ENCODE results near the gene ZNF277.

ZNF277 gene

GRCh38 chr7:112370436-112370835 lies 163.9 kb downstream of the ZNF277 start:
- WGBS, result 76% methylated on average over 2 of the region's 2 CpGs
- Histone ChIP-seq H3K23ac (ENCODE audit: low read length in 2 of 2) (no peak overlapping the region), H3K4me3 (ENCODE audit: insufficient read depth in 1 of 2, low read depth in 1 of 2, low read length in 2 of 2) (no peak overlapping the region), H3K18ac (ENCODE audit: low read depth in 1 of 2, low read length in 2 of 2) (no peak overlapping the region), H4K8ac (ENCODE audit: low read length) (no peak overlapping the region), H2BK12ac (ENCODE audit: low read length in 2 of 2) (no peak overlapping the region), H2AFZ (ENCODE audit: low read depth, low read length) (no peak overlapping the region), H2BK5ac (ENCODE audit: low read depth, low read length, poor library complexity, severe bottlenecking) (no peak overlapping the region), H4K91ac (ENCODE audit: low read length) (no peak overlapping the region), H3K79me1 (replicated peaks; ENCODE audit: low read length, poor library complexity, severe bottlenecking) (no peaks in the 10 kb centered on the region), H3K9me3 (ENCODE audit: control insufficient read depth, low read length) (no peaks in the 10 kb centered on the region), H3K4me1 (ENCODE audit: control insufficient read depth, insufficient read depth, low read depth, low read length) (no peaks in the 10 kb centered on the region), H3K14ac (ENCODE audit: low read length in 2 of 2) (no peak overlapping the region), H3K4me2 (ENCODE audit: low read length, poor library complexity, severe bottlenecking) (no peak overlapping the region), H2BK15ac (ENCODE audit: low read depth, poor library complexity, severe bottlenecking) (no peak overlapping the region), H2AK5ac (ENCODE audit: low read length, severe bottlenecking) (no peak overlapping the region), H3K36me3 (ENCODE audit: control insufficient read depth in 1 of 2, insufficient read depth in 2 of 2, low read depth in 1 of 2, low read length in 2 of 2) (no peaks in the 10 kb centered on the region), H3K27ac (ENCODE audit: low read length, poor library complexity, severe bottlenecking) (no peak overlapping the region), H3K27me3 (ENCODE audit: control insufficient read depth in 1 of 2, insufficient read depth in 1 of 2, low read length in 2 of 2) (no peaks in the 10 kb centered on the region), H3K9ac (ENCODE audit: low read length) (no peak overlapping the region), H3K4ac (ENCODE audit: low read depth in 1 of 2, low read length in 2 of 2) (no peak overlapping the region), H2BK120ac (ENCODE audit: low read depth, low read length) (no peak overlapping the region)
- DNase-seq, result no peak

- H4K8ac ChIP-seq (ENCODE audit: low read length), result no peak overlapping the region
- H3K18ac ChIP-seq (ENCODE audit: low read depth in 1 of 2, low read length in 2 of 2), result no peak overlapping the region
- H2BK5ac ChIP-seq (ENCODE audit: low read depth, low read length, poor library complexity, severe bottlenecking), result no peak overlapping the region
- no peaks in the 10 kb centered on the region for H3K4me1 ChIP-seq (ENCODE audit: control insufficient read depth, insufficient read depth, low read depth, low read length)
- no peak overlapping the region for H3K14ac ChIP-seq (ENCODE audit: low read length in 2 of 2)
- no peak overlapping the region for H2BK15ac ChIP-seq (ENCODE audit: low read depth, poor library complexity, severe bottlenecking)
- no peaks in the 10 kb centered on the region for H3K36me3 ChIP-seq (ENCODE audit: control insufficient read depth in 1 of 2, insufficient read depth in 2 of 2, low read depth in 1 of 2, low read length in 2 of 2)
- no peak overlapping the region for H2BK12ac ChIP-seq (ENCODE audit: low read length in 2 of 2)
- no peak overlapping the region for H4K91ac ChIP-seq (ENCODE audit: low read length)
- no peak overlapping the region for H3K27ac ChIP-seq (ENCODE audit: low read length, poor library complexity, severe bottlenecking)
- H2AK5ac ChIP-seq (ENCODE audit: low read length, severe bottlenecking), result no peak overlapping the region
- 87% methylated on average over 1 of the region's 2 CpGs for WGBS
- H3K27me3 ChIP-seq (ENCODE audit: control insufficient read depth in 1 of 2, insufficient read depth in 1 of 2, low read length in 2 of 2), result no peaks in the 10 kb centered on the region
- H3K79me1 ChIP-seq (replicated peaks; ENCODE audit: low read length, poor library complexity, severe bottlenecking), result no peaks in the 10 kb centered on the region
- no peak overlapping the region for H3K4me3 ChIP-seq (ENCODE audit: insufficient read depth in 1 of 2, low read depth in 1 of 2, low read length in 2 of 2)
- H3K9ac ChIP-seq (ENCODE audit: low read length), result no peak overlapping the region
- no peak overlapping the region for H3K4me2 ChIP-seq (ENCODE audit: low read length, poor library complexity, severe bottlenecking)
- no peak overlapping the region for H3K23ac ChIP-seq (ENCODE audit: low read length in 2 of 2)
- no peak overlapping the region for H2AFZ ChIP-seq (ENCODE audit: low read depth, low read length)
- DNase-seq, result no peak
- no peaks in the 10 kb centered on the region for H3K9me3 ChIP-seq (ENCODE audit: control insufficient read depth, low read length)
- no peak overlapping the region for H3K4ac ChIP-seq (ENCODE audit: low read depth in 1 of 2, low read length in 2 of 2)
- no peak overlapping the region for H2BK120ac ChIP-seq (ENCODE audit: low read depth, low read length)
These were observed 165.2 kb downstream of the ZNF277 start for GRCh38 chr7:112371701-112372100.

DNA sequence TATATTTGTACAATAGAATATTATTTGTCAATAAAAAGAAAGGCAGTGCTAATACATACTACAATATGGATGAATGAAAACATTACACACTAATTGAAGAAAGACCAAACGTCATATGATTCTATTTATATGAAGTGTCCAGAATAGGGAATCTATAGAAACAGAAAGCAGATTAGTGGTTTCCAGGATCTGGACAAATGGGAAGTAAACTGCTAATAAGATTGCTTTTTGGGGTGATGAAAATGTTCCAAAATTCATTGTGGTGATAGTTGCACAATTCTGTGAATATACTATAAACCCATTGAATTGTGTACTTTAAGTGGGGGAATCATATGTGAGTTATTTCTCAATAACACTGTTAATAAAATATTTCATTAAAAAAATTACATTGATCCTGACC lies 165.6 kb downstream of the ZNF277 start:
- Histone ChIP-seq H2BK120ac (ENCODE audit: low read depth, low read length) (no peak overlapping the region), H3K27me3 (ENCODE audit: control insufficient read depth in 1 of 2, insufficient read depth in 1 of 2, low read length in 2 of 2) (no peaks in the 10 kb centered on the region), H3K27ac (ENCODE audit: low read length, poor library complexity, severe bottlenecking) (no peak overlapping the region), H2BK5ac (ENCODE audit: low read depth, low read length, poor library complexity, severe bottlenecking) (no peak overlapping the region), H3K36me3 (ENCODE audit: control insufficient read depth in 1 of 2, insufficient read depth in 2 of 2, low read depth in 1 of 2, low read length in 2 of 2) (no peaks in the 10 kb centered on the region), H3K79me1 (replicated peaks; ENCODE audit: low read length, poor library complexity, severe bottlenecking) (no peaks in the 10 kb centered on the region), H3K9me3 (ENCODE audit: control insufficient read depth, low read length) (no peaks in the 10 kb centered on the region), H2BK12ac (ENCODE audit: low read length in 2 of 2) (no peak overlapping the region), H4K91ac (ENCODE audit: low read length) (no peak overlapping the region), H2AK5ac (ENCODE audit: low read length, severe bottlenecking) (no peak overlapping the region), H3K23ac (ENCODE audit: low read length in 2 of 2) (no peak overlapping the region), H3K4me3 (ENCODE audit: insufficient read depth in 1 of 2, low read depth in 1 of 2, low read length in 2 of 2) (no peak overlapping the region), H3K4ac (ENCODE audit: low read depth in 1 of 2, low read length in 2 of 2) (no peak overlapping the region), H3K4me1 (ENCODE audit: control insufficient read depth, insufficient read depth, low read depth, low read length) (no peaks in the 10 kb centered on the region), H3K9ac (ENCODE audit: low read length) (no peak overlapping the region), H3K14ac (ENCODE audit: low read length in 2 of 2) (no peak overlapping the region), H2AFZ (ENCODE audit: low read depth, low read length) (no peak overlapping the region), H3K4me2 (ENCODE audit: low read length, poor library complexity, severe bottlenecking) (no peak overlapping the region), H3K18ac (ENCODE audit: low read depth in 1 of 2, low read length in 2 of 2) (no peak overlapping the region), H2BK15ac (ENCODE audit: low read depth, poor library complexity, severe bottlenecking) (no peak overlapping the region), H4K8ac (ENCODE audit: low read length) (no peak overlapping the region)
- DNase-seq, result no peak
- 86% methylated on average over 1 of the region's 1 CpG for WGBS

- Histone ChIP-seq H4K8ac (ENCODE audit: low read length) (no peak overlapping the region), H3K27ac (ENCODE audit: low read length, poor library complexity, severe bottlenecking) (no peak overlapping the region), H3K14ac (ENCODE audit: low read length in 2 of 2) (no peak overlapping the region), H3K36me3 (ENCODE audit: control insufficient read depth in 1 of 2, insufficient read depth in 2 of 2, low read depth in 1 of 2, low read length in 2 of 2) (no peaks in the 10 kb centered on the region), H4K91ac (ENCODE audit: low read length) (no peak overlapping the region), H3K4ac (ENCODE audit: low read depth in 1 of 2, low read length in 2 of 2) (no peak overlapping the region), H3K9ac (ENCODE audit: low read length) (no peak overlapping the region), H3K9me3 (ENCODE audit: control insufficient read depth, low read length) (no peaks in the 10 kb centered on the region), H2BK12ac (ENCODE audit: low read length in 2 of 2) (no peak overlapping the region), H3K4me3 (ENCODE audit: insufficient read depth in 1 of 2, low read depth in 1 of 2, low read length in 2 of 2) (no peak overlapping the region), H3K27me3 (ENCODE audit: control insufficient read depth in 1 of 2, insufficient read depth in 1 of 2, low read length in 2 of 2) (no peaks in the 10 kb centered on the region), H3K4me1 (ENCODE audit: control insufficient read depth, insufficient read depth, low read depth, low read length) (no peaks in the 10 kb centered on the region), H3K4me2 (ENCODE audit: low read length, poor library complexity, severe bottlenecking) (no peak overlapping the region), H2BK15ac (ENCODE audit: low read depth, poor library complexity, severe bottlenecking) (no peak overlapping the region), H3K23ac (ENCODE audit: low read length in 2 of 2) (no peak overlapping the region), H2BK120ac (ENCODE audit: low read depth, low read length) (no peak overlapping the region), H2AK5ac (ENCODE audit: low read length, severe bottlenecking) (no peak overlapping the region), H3K79me1 (replicated peaks; ENCODE audit: low read length, poor library complexity, severe bottlenecking) (no peaks in the 10 kb centered on the region), H2AFZ (ENCODE audit: low read depth, low read length) (no peak overlapping the region), H2BK5ac (ENCODE audit: low read depth, low read length, poor library complexity, severe bottlenecking) (no peak overlapping the region), H3K18ac (ENCODE audit: low read depth in 1 of 2, low read length in 2 of 2) (no peak overlapping the region)
- no CpG with 5 or more reads among the region's 1 CpG for WGBS
- DNase-seq, result peak; percentile 12
These were observed 171.1 kb downstream of the ZNF277 start for GRCh38 chr7:112377593-112377992.

Measured in mesenchymal stem cell (in vitro differentiated cells and primary cell).